Measurements from ENCODE around the gene SLCO1B1. TPM values are rescaled to one million over a fixed set of nuclear protein-coding genes. Genes with fewer than 3 reads are reported as not detected.

The SLCO1B1 gene
- total and polyA plus RNA-seq, 10 of the 15 experiments (the other 5 are each of a cell fraction or from before 2014, with no cell fraction given): 0.15 TPM; not detected in 9

GRCh38 chr12:21118760-21119159 is 12.2 kb upstream of the SLCO1B1 start (continued):
- TF ChIP-seq NKRF (conservative IDR thresholded peaks at IDR 0.05) (no peak), STAT3 (IDR thresholded peaks at IDR 0.05; ENCODE audit: low read depth, low read length) (no peak)

- POLR2A ChIA-PET: no interaction called here
- H3K9me3 ChIP-seq (replicated peaks; ENCODE audit: control insufficient read depth, insufficient read depth, low read length): no peaks in the 10 kb centered on the region
- H3K4me1 ChIP-seq (ENCODE audit: control insufficient read depth, insufficient read depth, low read length): no peaks in the 10 kb centered on the region
- SMC1A ChIA-PET (ENCODE audit: uncharacterized antibody, unreplicated experiment): interaction anchor here (0.6 kb wide), 1 partner anchor 1400 kb away, joined by 3 read pairs; no protein-coding TSS in a partner anchor
- no peak overlapping the region for H3K4me2 ChIP-seq (ENCODE audit: control insufficient read depth, insufficient read depth)
- TF ChIP-seq MYC (IDR thresholded peaks at IDR 0.05; ENCODE audit: insufficient read depth, insufficient read length, insufficient replicate concordance, low read length, severe bottlenecking): no peak
- TF ChIP-seq RB1 (IDR thresholded peaks at IDR 0.05; ENCODE audit: borderline replicate concordance): no peak
- TF ChIP-seq SMC3 (IDR thresholded peaks at IDR 0.05; ENCODE audit: borderline replicate concordance, low read length): no peak
- no peak for TF ChIP-seq MTA3 (IDR thresholded peaks at IDR 0.05; ENCODE audit: borderline replicate concordance, low read length)
- no peak for TF ChIP-seq MEF2A (IDR thresholded peaks at IDR 0.05; ENCODE audit: insufficient read depth, low read depth, low read length)
- TF ChIP-seq JUNB (IDR thresholded peaks at IDR 0.05): no peak
- no peak for TF ChIP-seq ESRRA (IDR thresholded peaks at IDR 0.05; ENCODE audit: low read length)
- TF ChIP-seq MLLT1 (IDR thresholded peaks at IDR 0.05): no peak
- no peak for TF ChIP-seq MXI1 (IDR thresholded peaks at IDR 0.05; ENCODE audit: low read depth, low read length)
- H3K27me3 ChIP-seq (replicated peaks in 1 of 2; ENCODE audit: control insufficient read depth in 2 of 2, insufficient read depth in 2 of 2, low read length in 1 of 2): no peaks in the 10 kb centered on the region
- H3K36me3 ChIP-seq (ENCODE audit: control insufficient read depth in 2 of 2, insufficient read depth in 2 of 2, low read length in 1 of 2): no peaks in the 10 kb centered on the region
- H3K27ac ChIP-seq (ENCODE audit: control insufficient read depth, insufficient read depth): no peak overlapping the region
- 22% methylated on average over 3 of the region's 3 CpGs for WGBS (ENCODE audit: insufficient coverage, insufficient replicate concordance, low lambda C conversion rate, missing lambda C conversion rate)
- FAIRE-seq (no peak), DNase-seq (ENCODE audit: low read depth, low spot score) (no peak), ATAC-seq (no peak)
- H3K9ac ChIP-seq (ENCODE audit: control insufficient read depth, insufficient read depth, low read length): no peak overlapping the region
- intact Hi-C loops (cut with micrococcal nuclease; ENCODE audit: unreplicated experiment) (no loop called here), in situ Hi-C loops (cut with MboI) (no loop called here)
- RAD21 ChIA-PET (ENCODE audit: unreplicated experiment): no interaction called here
- H4K20me1 ChIP-seq (ENCODE audit: control insufficient read depth, insufficient read depth): no peaks in the 10 kb centered on the region
- no peak overlapping the region for H3K4me3 ChIP-seq
- H3K79me2 ChIP-seq (ENCODE audit: control insufficient read depth, insufficient read depth, low read length): no peaks in the 10 kb centered on the region
- H2AFZ ChIP-seq (ENCODE audit: control insufficient read depth, low read depth, low read length): no peak overlapping the region
- CTCF ChIA-PET: interaction anchor here (0.7 kb wide), 1 partner anchor 179 kb away, joined by 3 read pairs; no protein-coding TSS in a partner anchor
- no TSS peak for BruUV-seq (replicated peaks)
Measured at GRCh38 chr12:21129351-21129750, 1.6 kb upstream of the SLCO1B1 start.

Data from GM12878 (cell line).